ENCODE measurements around the gene EIPR1. TPM values are rescaled to one million over a fixed set of nuclear protein-coding genes. Genes with fewer than 3 reads are reported as not detected.
A peak's percentile ranks its signal among the peaks of the same experiment; 100 is the strongest.

The EIPR1 gene
- total RNA-seq, 4 donors from 2014 or later, result 26.1 to 51.6 (median 40.0) TPM

DNA sequence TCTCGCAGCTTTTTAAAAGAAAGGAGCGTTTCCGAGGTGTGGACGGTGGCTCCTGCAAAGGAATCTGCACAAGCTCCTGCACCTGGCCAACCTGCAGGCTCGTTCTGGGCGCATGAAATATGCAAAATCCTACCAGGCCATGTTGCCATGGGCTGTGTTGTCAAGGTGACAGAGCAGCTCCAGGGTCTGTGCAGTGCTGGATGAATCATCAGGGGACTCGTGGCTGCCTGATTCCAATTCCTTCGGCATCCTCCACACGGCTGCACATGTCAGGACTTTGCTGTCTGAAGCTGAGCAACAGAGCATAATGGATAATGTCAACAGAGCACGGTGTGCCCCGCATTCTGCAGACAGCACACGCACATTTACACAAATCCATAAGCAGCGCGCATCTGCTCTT is 120.5 kb downstream of the EIPR1 start:
- intact Hi-C loops (cut with DNase I), result no loop called here
- Histone ChIP-seq H3K27ac (no peak overlapping the region), H3K9me3 (no peaks in the 10 kb centered on the region), H3K4me3 (replicated peaks in 1 of 3) (no peak overlapping the region), H3K36me3 (no peaks in the 10 kb centered on the region), H3K4me1 (peaks cover 16 to 18% of the 10 kb centered on the region in 2 donors), H3K27me3 (no peaks in the 10 kb centered on the region)
- peak in 1 of 2 donors; percentile 26 for DNase-seq
- WGBS, 2 donors, result 72 to 75% methylated on average over 14 of the region's 14 CpGs
- TF ChIP-seq, protein P1, sequence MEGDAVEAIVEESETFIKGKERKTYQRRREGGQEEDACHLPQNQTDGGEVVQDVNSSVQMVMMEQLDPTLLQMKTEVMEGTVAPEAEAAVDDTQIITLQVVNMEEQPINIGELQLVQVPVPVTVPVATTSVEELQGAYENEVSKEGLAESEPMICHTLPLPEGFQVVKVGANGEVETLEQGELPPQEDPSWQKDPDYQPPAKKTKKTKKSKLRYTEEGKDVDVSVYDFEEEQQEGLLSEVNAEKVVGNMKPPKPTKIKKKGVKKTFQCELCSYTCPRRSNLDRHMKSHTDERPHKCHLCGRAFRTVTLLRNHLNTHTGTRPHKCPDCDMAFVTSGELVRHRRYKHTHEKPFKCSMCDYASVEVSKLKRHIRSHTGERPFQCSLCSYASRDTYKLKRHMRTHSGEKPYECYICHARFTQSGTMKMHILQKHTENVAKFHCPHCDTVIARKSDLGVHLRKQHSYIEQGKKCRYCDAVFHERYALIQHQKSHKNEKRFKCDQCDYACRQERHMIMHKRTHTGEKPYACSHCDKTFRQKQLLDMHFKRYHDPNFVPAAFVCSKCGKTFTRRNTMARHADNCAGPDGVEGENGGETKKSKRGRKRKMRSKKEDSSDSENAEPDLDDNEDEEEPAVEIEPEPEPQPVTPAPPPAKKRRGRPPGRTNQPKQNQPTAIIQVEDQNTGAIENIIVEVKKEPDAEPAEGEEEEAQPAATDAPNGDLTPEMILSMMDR (IDR thresholded peaks at IDR 0.05), result no peak
- no peak for TF ChIP-seq POLR2A (IDR thresholded peaks at IDR 0.05)

DNA sequence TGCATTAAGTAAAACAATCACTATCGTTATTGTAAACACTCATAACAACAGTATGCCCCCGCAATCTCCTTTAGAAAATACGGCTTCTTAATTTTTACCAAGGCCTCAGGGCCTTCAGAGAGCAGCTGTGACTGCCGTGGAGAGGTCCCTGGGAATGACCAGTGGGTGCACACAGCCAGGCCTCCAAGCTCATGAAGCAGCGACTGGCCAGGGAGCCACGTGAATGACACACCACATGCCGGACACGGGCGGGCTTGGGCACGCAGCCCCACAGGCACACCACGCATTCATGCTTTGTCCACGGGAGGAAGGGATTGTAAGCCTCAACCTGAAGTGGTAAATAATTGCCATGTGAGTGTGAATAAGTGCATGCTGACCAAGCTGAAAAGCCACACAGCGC is 121.0 kb downstream of the EIPR1 start:
- Histone ChIP-seq H3K27ac (no peak overlapping the region), H3K4me3 (replicated peaks in 1 of 3) (no peak overlapping the region), H3K9me3 (no peaks in the 10 kb centered on the region), H3K4me1 (peaks cover 12 to 15% of the 10 kb centered on the region in 2 donors), H3K27me3 (no peaks in the 10 kb centered on the region), H3K36me3 (no peaks in the 10 kb centered on the region)
- TF ChIP-seq, protein P1 (IDR thresholded peaks at IDR 0.05), result no peak
- no peak for TF ChIP-seq POLR2A (IDR thresholded peaks at IDR 0.05)
- no peak for DNase-seq
- WGBS, 2 donors, result 91 to 96% methylated on average over 13 of the region's 13 CpGs
- intact Hi-C loops (cut with DNase I), result no loop called here

DNA sequence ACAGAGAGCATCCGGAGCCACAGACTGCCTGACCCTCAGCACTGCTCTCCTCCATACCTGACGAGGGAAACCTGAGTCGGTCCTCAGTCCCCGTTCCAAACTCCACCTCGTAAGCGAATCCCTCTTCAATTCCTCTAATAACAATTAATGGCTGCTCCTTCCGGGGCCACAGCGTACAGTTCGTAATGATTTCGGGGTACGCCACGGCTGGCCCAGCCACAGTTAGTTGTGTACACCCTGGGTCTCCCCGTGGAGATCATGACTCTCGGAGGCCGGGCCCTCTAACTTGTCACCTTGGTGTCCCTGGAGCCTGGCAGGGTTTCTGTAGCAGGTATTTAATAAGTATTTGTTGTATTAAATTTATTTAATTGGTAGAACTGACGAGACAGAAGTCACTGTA is 121.5 kb downstream of the EIPR1 start:
- intact Hi-C loops (cut with DNase I), result no loop called here
- Histone ChIP-seq H3K27me3 (no peaks in the 10 kb centered on the region), H3K4me3 (replicated peaks in 1 of 3) (no peak overlapping the region), H3K27ac (no peak overlapping the region), H3K36me3 (no peaks in the 10 kb centered on the region), H3K4me1 (peaks cover 11 to 15% of the 10 kb centered on the region in 2 donors), H3K9me3 (no peaks in the 10 kb centered on the region)
- WGBS, 2 donors, result 95% methylated on average over 16 of the region's 16 CpGs
- TF ChIP-seq, protein P1 (IDR thresholded peaks at IDR 0.05), result no peak
- no peak for DNase-seq

DNA sequence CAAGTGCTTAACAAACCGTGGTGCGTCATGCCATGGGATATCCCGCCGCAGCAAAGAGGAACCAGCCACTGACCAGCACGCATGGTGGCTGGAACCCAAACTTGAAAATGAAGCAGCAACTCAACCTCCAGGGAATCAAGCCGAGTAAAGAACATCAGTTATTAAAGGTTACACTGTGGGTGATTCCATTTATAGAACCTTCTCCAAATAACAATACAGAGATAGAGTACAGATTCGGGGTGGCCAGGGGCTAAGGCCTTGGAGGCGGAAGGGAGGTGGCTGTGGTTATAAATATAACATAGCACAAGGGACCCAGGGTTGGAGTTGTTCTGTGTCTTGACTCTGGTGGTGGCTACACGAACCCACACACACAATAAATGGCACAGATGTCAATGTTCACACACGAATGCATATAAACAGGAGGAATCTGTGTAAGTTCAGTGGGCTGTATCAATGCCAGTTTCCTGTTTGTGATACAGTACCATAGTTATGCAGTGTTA is 123.1 kb downstream of the EIPR1 start:
- H3K27ac ChIP-seq, result no peak overlapping the region
- H3K36me3 ChIP-seq, result no peaks in the 10 kb centered on the region
- 82 to 85% methylated on average over 10 of the region's 10 CpGs for WGBS, 2 donors
- intact Hi-C loops (cut with DNase I), result no loop called here
- TF ChIP-seq, protein P1 (IDR thresholded peaks at IDR 0.05), result no peak
- TF ChIP-seq POLR2A (IDR thresholded peaks at IDR 0.05), result no peak
- no peaks in the 10 kb centered on the region for H3K27me3 ChIP-seq
- DNase-seq, result no peak
- H3K4me1 ChIP-seq, result peaks cover 9 to 11% of the 10 kb centered on the region in 2 donors
- H3K4me3 ChIP-seq (replicated peaks in 1 of 3), result no peak overlapping the region
- H3K9me3 ChIP-seq, result no peaks in the 10 kb centered on the region

DNA sequence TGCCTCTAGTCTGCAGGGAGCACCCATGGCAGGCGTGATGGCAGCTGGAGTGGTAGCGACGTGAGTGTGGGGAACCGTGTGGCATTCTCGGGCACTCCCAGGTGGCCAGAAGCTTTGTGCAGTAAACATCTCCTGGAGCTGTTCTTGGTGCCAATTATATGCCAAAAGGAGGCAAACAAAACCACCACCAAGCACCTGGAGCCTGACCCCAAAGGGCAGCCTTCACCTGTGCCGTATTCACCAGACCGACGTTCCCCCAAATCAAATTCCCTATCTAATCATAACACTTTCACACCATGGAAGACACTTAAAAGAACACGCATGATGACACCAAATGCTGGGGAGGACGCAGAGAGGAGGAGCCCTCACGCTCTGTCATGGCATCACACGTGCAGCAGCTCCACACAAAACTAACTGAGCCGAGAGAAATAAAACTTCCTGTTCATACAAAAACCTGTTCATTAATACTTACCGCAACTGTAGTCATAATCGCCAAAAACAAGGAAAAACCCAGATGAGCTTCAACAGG is 123.6 kb downstream of the EIPR1 start:
- DNase-seq, result no peak
- H3K36me3 ChIP-seq, result no peaks in the 10 kb centered on the region
- peaks cover 9 to 11% of the 10 kb centered on the region in 2 donors for H3K4me1 ChIP-seq
- H3K27ac ChIP-seq, result no peak overlapping the region
- no peak for TF ChIP-seq POLR2A (IDR thresholded peaks at IDR 0.05)
- H3K9me3 ChIP-seq, result no peaks in the 10 kb centered on the region
- H3K27me3 ChIP-seq, result no peaks in the 10 kb centered on the region
- H3K4me3 ChIP-seq (replicated peaks in 1 of 3), result no peak overlapping the region
- WGBS, 2 donors, result 84 to 94% methylated on average over 15 of the region's 15 CpGs
- intact Hi-C loops (cut with DNase I), result no loop called here
